GM12878 (cell line): ENCODE measurements around the gene SSR2. TPM values are rescaled to one million over a fixed set of nuclear protein-coding genes. Genes with fewer than 3 reads are reported as not detected.

Experiments
- CREB1 ChIP-seq: IDR thresholded peaks from 2 replicates; pipeline ENCODE4 v1.6.1; 2012; ENCODE audit warnings: low read depth, mild to moderate bottlenecking, inconsistent platforms
- CREM ChIP-seq: IDR thresholded peaks from 2 replicates; pipeline ENCODE4 v1.6.1; 2014; ENCODE audit warnings: antibody characterized with exemption, low read depth
- CUX1 ChIP-seq: IDR thresholded peaks from 2 replicates; pipeline ENCODE4 v1.6.1; 2012; ENCODE audit warnings: improper control_type of control experiment, low read depth, low read length; ENCODE audit not compliant: insufficient replicate concordance
- E4F1 ChIP-seq: fragments of 450-650 bp; IDR thresholded peaks from 2 replicates; pipeline ENCODE4 v1.6.1; 2018; ENCODE audit warnings: borderline replicate concordance, mild to moderate bottlenecking; ENCODE audit not compliant: partially characterized antibody
- EGR1 ChIP-seq, 2 experiments: IDR thresholded peaks; 1 replicate in 1 of 2; 2 replicates in 1 of 2; pipeline ENCODE4 v1.6.1; 2011 to 2012; ENCODE audit warnings: low read depth in 2 of 2, low read length in 2 of 2, borderline replicate concordance in 1 of 2, mild to moderate bottlenecking in 1 of 2, moderate library complexity in 1 of 2
- MYC ChIP-seq: IDR thresholded peaks from 2 replicates; pipeline ENCODE4 v1.6.1; 2011; ENCODE audit warnings: mild to moderate bottlenecking, low read length, moderate library complexity, inconsistent platforms; ENCODE audit not compliant: insufficient read depth, insufficient replicate concordance, insufficient read length, severe bottlenecking
- PAX8 ChIP-seq: fragments of 450-650 bp; IDR thresholded peaks from 2 replicates; pipeline ENCODE4 v1.6.1; 2017; ENCODE audit warnings: mild to moderate bottlenecking, moderate library complexity
- RFX5 ChIP-seq: IDR thresholded peaks from 2 replicates; pipeline ENCODE4 v1.6.1; 2011; ENCODE audit warnings: low read depth, low read length, improper control_type of control experiment
- SREBF2 ChIP-seq: IDR thresholded peaks from 2 replicates; pipeline ENCODE4 v1.6.1; 2012; ENCODE audit warnings: mild to moderate bottlenecking, low read length
- TCF12 ChIP-seq: IDR thresholded peaks from 2 replicates; pipeline ENCODE4 v1.6.1; 2011; ENCODE audit warnings: low read depth, mild to moderate bottlenecking, low read length
- YY1 ChIP-seq: IDR thresholded peaks from 2 replicates; pipeline ENCODE4 v1.6.1; 2011; ENCODE audit warnings: low read depth, mild to moderate bottlenecking, low read length
- polyA plus RNA-seq, 11 experiments: library from polyadenylated mRNA; depleted of rRNA in 4 of 11; unstranded in 6 of 11; stranded (reverse) in 5 of 11; fragments of >200 nt; fragmentation: Nextera tagmentation in 4 of 11; fragmentation: Illumina TruSeq in 1 of 11; extraction: Ambion mirVana in 4 of 11; extraction: Trizol in 1 of 11; gene quantifications; 1 replicate in 1 of 11; 2 replicates in 10 of 11; pipeline versions ENCODE4 v1.2.1 to v1.2.3, GENCODE V29; 2011 to 2016; ENCODE audit warnings: inconsistent platforms in 2 of 11, missing spikeins in 2 of 11, low read depth in 1 of 11
- total RNA-seq, 4 experiments: library from RNA; depleted of rRNA in 3 of 4; stranded (reverse); fragments of >200 nt in 3 of 4; fragmentation: Illumina TruSeq in 1 of 4; extraction: Trizol in 1 of 4; gene quantifications; 2 replicates each; pipeline versions ENCODE4 v1.2.1 to v1.2.3, GENCODE V29; 2013 to 2021
- TF ChIP-seq, protein P1 (sequence below), 3 experiments: IDR thresholded peaks in 2 of 3; conservative IDR thresholded peaks in 1 of 3; 2 replicates each; pipeline ENCODE4 v1.5.1; 2011; ENCODE audit warnings: low read depth in 3 of 3, low read length in 3 of 3, mild to moderate bottlenecking in 3 of 3, control low read depth in 2 of 3, moderate library complexity in 2 of 3, inconsistent platforms in 1 of 3, mixed read lengths in 1 of 3; ENCODE audit not compliant: control insufficient read depth in 2 of 3, insufficient read depth in 1 of 3; ENCODE audit errors: extremely low read depth in 1 of 3
- TF ChIP-seq, protein P2 (sequence below): fragments of 450-650 bp; IDR thresholded peaks from 2 replicates; pipeline ENCODE4 v1.6.1; 2014; ENCODE audit warnings: mild to moderate bottlenecking
- TF ChIP-seq, protein P3 (sequence below): IDR thresholded peaks from 2 replicates; pipeline ENCODE4 v1.6.1; 2011; ENCODE audit warnings: low read depth, low read length, improper control_type of control experiment, borderline replicate concordance
- TF ChIP-seq, protein P4 (sequence below): fragments of 450-650 bp; IDR thresholded peaks from 2 replicates; pipeline ENCODE4 v1.6.1; 2016; ENCODE audit warnings: mild to moderate bottlenecking

The SSR2 gene
- total and polyA plus RNA-seq, 10 of the 15 experiments (the other 5 are each of a cell fraction or from before 2014, with no cell fraction given): 207 to 553 (median 315) TPM

DNA sequence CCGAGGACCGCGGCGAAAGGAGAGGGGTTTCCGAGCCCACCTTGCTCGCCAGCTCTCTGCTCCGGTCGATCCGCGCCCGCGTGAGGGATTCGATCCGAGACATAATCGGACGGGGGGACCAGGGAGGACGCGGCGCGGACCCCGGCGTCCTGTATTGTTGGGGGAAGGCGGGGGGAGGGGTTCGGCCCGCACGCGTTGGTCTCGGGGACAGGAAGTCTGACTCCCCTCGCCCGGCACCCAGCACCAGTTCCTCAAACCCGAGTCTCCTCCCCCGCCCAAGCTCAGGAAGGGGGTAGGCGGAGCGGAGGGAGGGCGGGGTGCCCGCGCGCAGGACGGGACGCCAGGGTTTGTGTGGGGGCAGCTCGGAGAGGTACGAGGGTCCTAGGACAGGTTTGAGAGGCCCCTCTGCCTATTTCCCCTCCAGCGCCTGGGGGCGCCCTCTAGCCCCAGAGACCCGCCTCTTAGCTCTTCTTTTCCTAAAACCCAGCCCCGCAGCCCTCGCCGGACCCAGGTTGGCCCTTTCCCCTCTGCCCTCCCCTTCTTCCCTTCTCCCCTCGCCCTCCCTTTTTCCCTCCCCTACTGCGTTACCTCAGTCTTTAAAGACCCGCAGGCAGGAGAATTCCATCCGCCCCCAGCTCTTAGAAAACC lies 42.3 kb downstream of the SSR2 start, which contains the start of gene ARHGEF2 (continued):
- TF ChIP-seq E4F1 (no peak), TCF12 (0 out of 2 replicates have a peak, but pooled peaks have one; percentile 29), CUX1 (no peak), SREBF2 (no peak), CREB1 (no peak), EGR1 (IDR thresholded peaks at IDR 0.05; ENCODE audit: borderline replicate concordance in 1 of 2, low read depth in 2 of 2, low read length in 2 of 2) (peak in 1 of 2 experiments; percentile 84; a peak in 2 of 3 replicates), CREM (0 out of 2 replicates have a peak, but pooled peaks have one; percentile 44), RFX5 (no peak), PAX8 (no peak), YY1 (0 out of 2 replicates have a peak, but pooled peaks have one; percentile 11), MYC (peak; percentile 21)
- TF ChIP-seq, protein P1, sequence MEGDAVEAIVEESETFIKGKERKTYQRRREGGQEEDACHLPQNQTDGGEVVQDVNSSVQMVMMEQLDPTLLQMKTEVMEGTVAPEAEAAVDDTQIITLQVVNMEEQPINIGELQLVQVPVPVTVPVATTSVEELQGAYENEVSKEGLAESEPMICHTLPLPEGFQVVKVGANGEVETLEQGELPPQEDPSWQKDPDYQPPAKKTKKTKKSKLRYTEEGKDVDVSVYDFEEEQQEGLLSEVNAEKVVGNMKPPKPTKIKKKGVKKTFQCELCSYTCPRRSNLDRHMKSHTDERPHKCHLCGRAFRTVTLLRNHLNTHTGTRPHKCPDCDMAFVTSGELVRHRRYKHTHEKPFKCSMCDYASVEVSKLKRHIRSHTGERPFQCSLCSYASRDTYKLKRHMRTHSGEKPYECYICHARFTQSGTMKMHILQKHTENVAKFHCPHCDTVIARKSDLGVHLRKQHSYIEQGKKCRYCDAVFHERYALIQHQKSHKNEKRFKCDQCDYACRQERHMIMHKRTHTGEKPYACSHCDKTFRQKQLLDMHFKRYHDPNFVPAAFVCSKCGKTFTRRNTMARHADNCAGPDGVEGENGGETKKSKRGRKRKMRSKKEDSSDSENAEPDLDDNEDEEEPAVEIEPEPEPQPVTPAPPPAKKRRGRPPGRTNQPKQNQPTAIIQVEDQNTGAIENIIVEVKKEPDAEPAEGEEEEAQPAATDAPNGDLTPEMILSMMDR (IDR thresholded peaks at IDR 0.05 in 2 of 3, conservative IDR thresholded peaks at IDR 0.05 in 1 of 3; ENCODE audit: control insufficient read depth in 2 of 3, extremely low read depth in 1 of 3, insufficient read depth in 1 of 3, low read depth in 3 of 3, low read length in 3 of 3): peak in 2 of 3 experiments; percentile 19 to 27; a peak in 4 of 6 replicates
- TF ChIP-seq, protein P2, sequence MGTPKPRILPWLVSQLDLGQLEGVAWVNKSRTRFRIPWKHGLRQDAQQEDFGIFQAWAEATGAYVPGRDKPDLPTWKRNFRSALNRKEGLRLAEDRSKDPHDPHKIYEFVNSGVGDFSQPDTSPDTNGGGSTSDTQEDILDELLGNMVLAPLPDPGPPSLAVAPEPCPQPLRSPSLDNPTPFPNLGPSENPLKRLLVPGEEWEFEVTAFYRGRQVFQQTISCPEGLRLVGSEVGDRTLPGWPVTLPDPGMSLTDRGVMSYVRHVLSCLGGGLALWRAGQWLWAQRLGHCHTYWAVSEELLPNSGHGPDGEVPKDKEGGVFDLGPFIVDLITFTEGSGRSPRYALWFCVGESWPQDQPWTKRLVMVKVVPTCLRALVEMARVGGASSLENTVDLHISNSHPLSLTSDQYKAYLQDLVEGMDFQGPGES: no peak
- TF ChIP-seq, protein P3, sequence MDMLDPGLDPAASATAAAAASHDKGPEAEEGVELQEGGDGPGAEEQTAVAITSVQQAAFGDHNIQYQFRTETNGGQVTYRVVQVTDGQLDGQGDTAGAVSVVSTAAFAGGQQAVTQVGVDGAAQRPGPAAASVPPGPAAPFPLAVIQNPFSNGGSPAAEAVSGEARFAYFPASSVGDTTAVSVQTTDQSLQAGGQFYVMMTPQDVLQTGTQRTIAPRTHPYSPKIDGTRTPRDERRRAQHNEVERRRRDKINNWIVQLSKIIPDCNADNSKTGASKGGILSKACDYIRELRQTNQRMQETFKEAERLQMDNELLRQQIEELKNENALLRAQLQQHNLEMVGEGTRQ: no peak
- TF ChIP-seq, protein P4, sequence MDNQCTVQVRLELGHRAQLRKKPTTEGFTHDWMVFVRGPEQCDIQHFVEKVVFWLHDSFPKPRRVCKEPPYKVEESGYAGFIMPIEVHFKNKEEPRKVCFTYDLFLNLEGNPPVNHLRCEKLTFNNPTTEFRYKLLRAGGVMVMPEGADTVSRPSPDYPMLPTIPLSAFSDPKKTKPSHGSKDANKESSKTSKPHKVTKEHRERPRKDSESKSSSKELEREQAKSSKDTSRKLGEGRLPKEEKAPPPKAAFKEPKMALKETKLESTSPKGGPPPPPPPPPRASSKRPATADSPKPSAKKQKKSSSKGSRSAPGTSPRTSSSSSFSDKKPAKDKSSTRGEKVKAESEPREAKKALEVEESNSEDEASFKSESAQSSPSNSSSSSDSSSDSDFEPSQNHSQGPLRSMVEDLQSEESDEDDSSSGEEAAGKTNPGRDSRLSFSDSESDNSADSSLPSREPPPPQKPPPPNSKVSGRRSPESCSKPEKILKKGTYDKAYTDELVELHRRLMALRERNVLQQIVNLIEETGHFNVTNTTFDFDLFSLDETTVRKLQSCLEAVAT: peak; percentile 62
